ENCODE measurements around the gene NKX3-2. TPM values are rescaled to one million over a fixed set of nuclear protein-coding genes. Genes with fewer than 3 reads are reported as not detected.

The NKX3-2 gene
- total RNA-seq, 1 donor from 2014 or later: 1.3 TPM

DNA sequence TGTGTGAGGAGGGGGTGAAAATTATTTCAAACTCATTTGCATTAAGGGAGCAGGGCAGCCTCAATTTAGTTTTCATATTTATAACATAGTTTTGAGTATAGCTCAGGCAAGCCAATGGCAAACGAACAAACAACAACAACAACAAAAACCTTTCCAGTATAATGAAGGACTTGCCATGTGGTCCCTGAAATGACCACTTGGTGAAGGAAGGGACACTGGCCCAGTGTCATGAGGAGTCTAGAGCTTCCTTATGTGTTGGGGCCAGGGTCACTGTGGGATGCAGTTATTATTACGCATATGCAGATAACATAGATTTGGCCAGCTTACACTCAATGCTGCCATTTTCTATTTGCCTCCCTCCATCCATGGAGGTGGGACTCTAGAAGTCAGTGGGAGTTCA lies 23.3 kb downstream of the NKX3-2 start:
- TF ChIP-seq, protein P1, sequence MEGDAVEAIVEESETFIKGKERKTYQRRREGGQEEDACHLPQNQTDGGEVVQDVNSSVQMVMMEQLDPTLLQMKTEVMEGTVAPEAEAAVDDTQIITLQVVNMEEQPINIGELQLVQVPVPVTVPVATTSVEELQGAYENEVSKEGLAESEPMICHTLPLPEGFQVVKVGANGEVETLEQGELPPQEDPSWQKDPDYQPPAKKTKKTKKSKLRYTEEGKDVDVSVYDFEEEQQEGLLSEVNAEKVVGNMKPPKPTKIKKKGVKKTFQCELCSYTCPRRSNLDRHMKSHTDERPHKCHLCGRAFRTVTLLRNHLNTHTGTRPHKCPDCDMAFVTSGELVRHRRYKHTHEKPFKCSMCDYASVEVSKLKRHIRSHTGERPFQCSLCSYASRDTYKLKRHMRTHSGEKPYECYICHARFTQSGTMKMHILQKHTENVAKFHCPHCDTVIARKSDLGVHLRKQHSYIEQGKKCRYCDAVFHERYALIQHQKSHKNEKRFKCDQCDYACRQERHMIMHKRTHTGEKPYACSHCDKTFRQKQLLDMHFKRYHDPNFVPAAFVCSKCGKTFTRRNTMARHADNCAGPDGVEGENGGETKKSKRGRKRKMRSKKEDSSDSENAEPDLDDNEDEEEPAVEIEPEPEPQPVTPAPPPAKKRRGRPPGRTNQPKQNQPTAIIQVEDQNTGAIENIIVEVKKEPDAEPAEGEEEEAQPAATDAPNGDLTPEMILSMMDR (IDR thresholded peaks at IDR 0.05; ENCODE audit: unreplicated experiment): no peak
- Mint-ChIP-seq H3K27me3 (ENCODE audit: low read depth) (peaks cover 75% of the 10 kb centered on the region), H3K27ac (no peak overlapping the region), H3K36me3 (no peaks in the 10 kb centered on the region), H3K9me3 (no peaks in the 10 kb centered on the region), H3K4me1 (peaks cover 9% of the 10 kb centered on the region), H3K4me3 (no peak overlapping the region)
- no peak for DNase-seq (ENCODE audit: low spot score in 2 of 2, unreplicated experiment in 2 of 2)

DNA sequence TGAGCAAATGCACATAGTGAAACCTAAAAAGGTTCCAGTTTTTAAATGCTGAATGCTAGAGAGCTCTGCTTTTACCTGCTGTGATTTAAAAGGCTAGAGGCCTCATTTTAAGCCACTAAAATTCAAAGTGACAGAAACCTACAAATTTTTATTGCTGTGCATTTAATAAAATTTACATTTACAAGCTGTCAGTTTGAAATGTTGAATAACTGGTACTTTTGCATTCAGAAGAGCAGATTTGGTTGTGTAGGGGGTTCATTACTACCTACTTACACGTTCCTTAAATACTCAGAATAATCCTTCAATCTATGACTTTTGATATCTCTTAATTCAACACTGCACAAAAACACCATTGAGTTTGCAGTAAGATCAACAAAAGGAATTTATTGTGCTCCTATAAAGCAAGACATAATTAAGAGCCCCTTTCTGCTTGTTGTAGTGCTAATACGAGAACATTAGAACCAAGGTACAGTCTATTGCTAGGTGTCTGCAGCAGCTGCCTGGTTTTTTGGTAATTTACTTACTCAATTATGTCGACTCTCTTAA lies 27.9 kb downstream of the NKX3-2 start:
- Mint-ChIP-seq H3K9me3 (no peaks in the 10 kb centered on the region), H3K4me1 (peaks cover 14% of the 10 kb centered on the region), H3K4me3 (no peak overlapping the region), H3K27me3 (ENCODE audit: low read depth) (peaks cover 62% of the 10 kb centered on the region), H3K27ac (no peak overlapping the region), H3K36me3 (no peaks in the 10 kb centered on the region)
- no peak for DNase-seq (ENCODE audit: low spot score in 2 of 2, unreplicated experiment in 2 of 2)
- TF ChIP-seq, protein P1 (IDR thresholded peaks at IDR 0.05; ENCODE audit: unreplicated experiment): no peak

DNA sequence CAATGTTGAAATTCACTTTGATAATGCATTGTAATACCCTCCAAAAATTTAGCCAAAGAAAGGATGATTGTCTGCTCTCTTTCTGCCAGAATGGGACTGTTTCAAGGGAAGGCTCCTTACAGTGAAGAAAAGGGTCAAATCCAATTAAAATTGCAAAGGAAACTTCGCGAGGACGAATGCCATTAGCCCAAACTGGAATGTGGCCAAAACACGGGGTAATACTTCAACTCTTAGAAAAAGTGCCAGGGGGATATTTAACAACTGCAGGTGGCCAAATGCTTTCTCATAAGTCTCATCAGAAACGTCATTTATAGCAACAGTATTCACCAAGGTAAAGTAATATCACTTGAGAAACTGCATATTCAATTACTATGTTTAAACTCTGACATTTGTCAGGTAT lies 29.0 kb downstream of the NKX3-2 start:
- peaks cover 54% of the 10 kb centered on the region for H3K27me3 Mint-ChIP-seq (ENCODE audit: low read depth)
- no peak for DNase-seq (ENCODE audit: low spot score in 2 of 2, unreplicated experiment in 2 of 2)
- no peak overlapping the region for H3K27ac Mint-ChIP-seq
- TF ChIP-seq, protein P1 (IDR thresholded peaks at IDR 0.05; ENCODE audit: unreplicated experiment): no peak
- peaks cover 14% of the 10 kb centered on the region for H3K4me1 Mint-ChIP-seq
- no peaks in the 10 kb centered on the region for H3K9me3 Mint-ChIP-seq
- H3K4me3 Mint-ChIP-seq: no peak overlapping the region
- no peaks in the 10 kb centered on the region for H3K36me3 Mint-ChIP-seq

DNA sequence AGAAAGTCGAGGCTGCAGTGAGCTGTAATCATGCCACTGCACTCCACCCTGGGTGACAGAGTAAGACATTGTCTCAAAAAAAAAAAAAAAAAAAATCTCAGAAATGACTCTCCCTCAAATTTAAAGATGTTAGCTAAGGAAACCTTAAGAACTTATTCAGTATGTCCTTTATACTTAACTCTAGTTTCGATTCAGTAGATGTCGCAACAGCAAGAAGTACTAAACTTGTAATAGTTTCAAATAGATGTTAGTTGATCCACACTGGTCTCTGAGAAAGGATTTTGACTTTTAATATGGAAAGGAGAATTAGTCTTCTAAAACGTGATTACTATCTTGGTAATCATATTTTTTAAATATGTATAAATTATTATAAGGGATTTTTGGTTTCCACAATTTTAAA lies 29.6 kb downstream of the NKX3-2 start:
- no peaks in the 10 kb centered on the region for H3K9me3 Mint-ChIP-seq
- no peak overlapping the region for H3K4me3 Mint-ChIP-seq
- H3K27me3 Mint-ChIP-seq (ENCODE audit: low read depth): peaks cover 51% of the 10 kb centered on the region
- no peak for DNase-seq (ENCODE audit: low spot score in 2 of 2, unreplicated experiment in 2 of 2)
- H3K36me3 Mint-ChIP-seq: no peaks in the 10 kb centered on the region
- H3K4me1 Mint-ChIP-seq: peaks cover 14% of the 10 kb centered on the region
- no peak overlapping the region for H3K27ac Mint-ChIP-seq
- TF ChIP-seq, protein P1 (IDR thresholded peaks at IDR 0.05; ENCODE audit: unreplicated experiment): no peak

DNA sequence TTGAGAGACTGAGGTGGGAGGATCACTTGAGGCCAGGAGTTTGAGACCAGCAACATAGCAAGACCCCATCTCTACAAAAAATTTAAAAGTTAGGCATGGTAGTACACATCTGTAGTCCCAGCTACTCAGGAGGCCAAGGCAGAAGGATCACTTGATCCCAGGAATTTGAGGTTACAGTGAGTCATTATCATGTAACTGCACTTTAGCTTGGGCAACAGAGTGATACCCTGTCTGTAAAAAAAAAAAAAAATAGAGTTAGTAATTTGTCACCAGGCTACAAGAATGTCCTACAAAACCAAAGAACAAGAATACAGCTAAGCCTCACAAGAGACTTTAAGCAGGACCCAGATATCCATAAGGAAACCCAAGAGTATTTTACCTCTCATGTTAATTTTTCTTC lies 33.2 kb downstream of the NKX3-2 start:
- Mint-ChIP-seq H3K27me3 (ENCODE audit: low read depth) (peaks cover 34% of the 10 kb centered on the region), H3K4me1 (peaks cover 5% of the 10 kb centered on the region), H3K4me3 (no peak overlapping the region), H3K9me3 (no peaks in the 10 kb centered on the region), H3K36me3 (no peaks in the 10 kb centered on the region), H3K27ac (no peak overlapping the region)
- TF ChIP-seq, protein P1 (IDR thresholded peaks at IDR 0.05; ENCODE audit: unreplicated experiment): no peak
- DNase-seq (ENCODE audit: low spot score in 2 of 2, unreplicated experiment in 2 of 2): no peak

DNA sequence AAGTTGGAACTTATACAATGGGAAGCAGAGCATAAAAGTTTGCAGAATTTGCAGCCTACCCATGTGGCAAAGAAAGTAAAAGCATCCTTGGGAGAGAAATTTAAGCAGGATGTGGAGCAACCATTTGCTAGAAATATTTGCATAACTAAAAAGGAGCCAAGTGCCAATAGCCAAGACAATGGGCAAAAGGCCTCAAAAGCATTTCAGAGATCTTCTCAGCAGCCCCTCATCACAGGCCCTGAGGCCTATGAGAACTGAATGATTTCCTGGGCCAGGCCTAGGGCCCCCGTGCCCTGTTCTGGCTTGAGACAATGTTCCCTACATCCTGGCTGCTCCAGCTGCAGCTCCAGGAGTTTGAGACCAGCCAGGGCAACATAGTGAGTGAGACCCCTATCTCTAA lies 34.9 kb downstream of the NKX3-2 start:
- Mint-ChIP-seq H3K27me3 (ENCODE audit: low read depth) (peaks cover 28% of the 10 kb centered on the region), H3K4me3 (no peak overlapping the region), H3K27ac (no peak overlapping the region), H3K9me3 (no peaks in the 10 kb centered on the region), H3K36me3 (no peaks in the 10 kb centered on the region), H3K4me1 (no peaks in the 10 kb centered on the region)
- DNase-seq (ENCODE audit: low spot score in 2 of 2, unreplicated experiment in 2 of 2): no peak
- TF ChIP-seq, protein P1 (IDR thresholded peaks at IDR 0.05; ENCODE audit: unreplicated experiment): no peak

All from mesothelial cell of epicardium (in vitro differentiated cells).